Umbilical cord (tissue), 2 donors: ENCODE results near the gene IGFALS. TPM values are rescaled to one million over a fixed set of nuclear protein-coding genes. Genes with fewer than 3 reads are reported as not detected.

Source experiments
- DNase-seq: peaks from one replicate; pipeline ENCODE4 v3.0.0-alpha.2; 2015; ENCODE audit warnings: low spot score
- total RNA-seq: library from RNA; depleted of rRNA; stranded (reverse); fragments of >200 nt; gene quantifications from one replicate; pipeline ENCODE4 v1.2.3, GENCODE V29; 2014; ENCODE audit warnings: low replicate concordance; ENCODE audit not compliant: insufficient read depth

The IGFALS gene
- total RNA-seq, 1 donor from 2014 or later, result 0.96 TPM

DNA sequence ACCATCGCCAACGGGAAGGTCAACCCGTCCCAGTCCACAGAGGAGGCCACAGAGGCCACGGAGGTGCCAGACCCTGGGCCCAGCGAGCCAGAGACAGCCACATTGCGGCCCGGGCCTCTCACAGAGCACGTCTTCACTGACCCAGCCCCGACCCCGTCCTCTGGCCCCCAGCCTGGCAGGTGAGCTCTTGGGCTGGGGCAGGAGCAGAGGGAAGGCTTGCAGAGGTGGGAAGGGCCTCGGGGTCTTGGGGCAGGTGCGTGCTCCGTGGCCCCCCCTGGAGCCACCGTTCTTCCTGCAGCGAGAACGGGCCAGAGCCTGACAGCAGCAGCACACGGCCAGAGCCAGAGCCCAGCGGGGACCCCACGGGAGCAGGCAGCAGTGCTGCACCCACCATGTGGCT, 27.3 kb downstream of the IGFALS start:
- DNase-seq, result no peak

DNA sequence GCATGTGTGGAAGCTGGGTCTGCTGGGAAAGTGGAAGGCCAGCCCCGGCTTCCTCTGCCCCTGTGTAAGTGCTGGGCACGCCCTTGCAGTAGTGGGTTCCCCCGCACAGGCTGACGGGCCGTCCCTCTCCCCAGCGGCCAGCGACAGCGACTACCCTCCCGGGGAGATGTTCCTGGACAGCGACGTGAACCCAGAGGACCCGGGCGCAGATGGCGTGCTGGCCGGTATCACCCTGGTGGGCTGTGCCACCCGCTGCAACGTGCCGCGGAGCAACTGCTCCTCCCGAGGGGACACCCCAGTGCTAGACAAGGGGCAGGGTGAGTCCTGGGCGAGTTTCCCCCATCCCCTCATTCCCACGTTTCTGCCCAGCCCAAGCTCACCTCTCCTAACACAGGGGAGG, 27.7 kb downstream of the IGFALS start:
- no peak for DNase-seq

DNA sequence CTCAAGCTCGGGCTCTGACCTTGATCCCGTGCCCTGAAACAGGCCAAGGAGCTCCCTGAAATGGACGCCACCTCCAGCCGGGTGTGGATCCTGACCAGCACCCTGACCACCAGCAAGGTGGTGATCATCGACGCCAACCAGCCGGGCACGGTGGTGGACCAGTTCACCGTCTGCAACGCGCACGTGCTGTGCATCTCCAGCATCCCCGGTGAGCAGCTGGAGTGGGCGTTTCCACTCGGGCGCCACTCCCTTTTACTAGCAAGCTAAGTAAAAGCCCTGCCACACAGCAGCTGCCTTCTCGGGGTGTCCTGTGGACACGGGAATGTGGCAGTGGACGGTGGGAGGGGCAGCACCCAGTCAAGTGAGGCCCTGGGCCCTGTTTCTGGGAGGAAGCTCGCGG, 28.5 kb downstream of the IGFALS start:
- DNase-seq, result no peak

DNA sequence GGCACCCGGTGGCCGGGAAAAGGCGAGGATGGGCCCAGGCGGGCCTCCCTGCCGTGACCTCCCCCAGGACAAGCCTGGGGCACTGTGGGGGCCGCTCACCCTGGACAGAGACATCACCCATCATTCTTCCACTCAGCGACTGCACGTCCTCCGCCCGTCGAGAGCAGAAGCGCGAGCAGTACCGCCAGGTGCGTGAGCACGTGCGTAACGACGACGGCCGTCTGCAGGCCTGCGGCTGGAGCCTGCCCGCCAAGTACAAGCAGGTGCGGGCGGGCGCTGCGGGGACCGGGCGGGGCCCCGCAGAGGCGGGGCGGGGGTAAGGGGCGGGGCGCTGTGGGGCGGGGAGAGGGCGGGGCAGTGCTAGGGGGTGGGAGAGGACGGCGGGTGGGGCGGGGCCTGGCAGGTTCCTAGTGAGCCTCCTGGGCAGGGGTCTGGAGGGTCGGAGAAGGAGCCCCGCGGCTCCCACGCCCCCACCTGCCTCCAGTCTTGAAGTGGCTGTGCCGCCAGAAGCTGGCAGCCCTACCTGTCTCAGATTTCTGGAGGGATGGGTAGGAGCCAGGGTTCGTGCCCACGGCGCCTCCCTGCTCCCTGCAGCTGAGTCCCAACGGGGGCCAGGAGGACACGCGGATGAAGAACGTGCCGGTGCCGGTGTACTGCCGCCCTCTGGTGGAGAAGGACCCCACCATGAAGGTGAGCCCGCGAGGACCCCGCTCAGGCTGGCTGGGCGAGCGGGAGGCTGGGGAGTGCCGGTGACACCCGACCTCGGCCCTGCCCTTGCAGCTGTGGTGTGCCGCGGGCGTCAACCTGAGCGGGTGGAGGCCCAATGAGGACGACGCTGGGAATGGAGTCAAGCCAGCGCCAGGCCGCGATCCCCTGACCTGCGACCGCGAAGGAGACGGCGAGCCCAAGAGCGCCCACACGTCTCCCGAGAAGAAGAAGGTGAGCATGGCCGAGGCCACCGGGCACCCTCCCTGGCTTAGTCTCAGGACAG, 29.7 kb downstream of the IGFALS start:
- DNase-seq, result no peak

DNA sequence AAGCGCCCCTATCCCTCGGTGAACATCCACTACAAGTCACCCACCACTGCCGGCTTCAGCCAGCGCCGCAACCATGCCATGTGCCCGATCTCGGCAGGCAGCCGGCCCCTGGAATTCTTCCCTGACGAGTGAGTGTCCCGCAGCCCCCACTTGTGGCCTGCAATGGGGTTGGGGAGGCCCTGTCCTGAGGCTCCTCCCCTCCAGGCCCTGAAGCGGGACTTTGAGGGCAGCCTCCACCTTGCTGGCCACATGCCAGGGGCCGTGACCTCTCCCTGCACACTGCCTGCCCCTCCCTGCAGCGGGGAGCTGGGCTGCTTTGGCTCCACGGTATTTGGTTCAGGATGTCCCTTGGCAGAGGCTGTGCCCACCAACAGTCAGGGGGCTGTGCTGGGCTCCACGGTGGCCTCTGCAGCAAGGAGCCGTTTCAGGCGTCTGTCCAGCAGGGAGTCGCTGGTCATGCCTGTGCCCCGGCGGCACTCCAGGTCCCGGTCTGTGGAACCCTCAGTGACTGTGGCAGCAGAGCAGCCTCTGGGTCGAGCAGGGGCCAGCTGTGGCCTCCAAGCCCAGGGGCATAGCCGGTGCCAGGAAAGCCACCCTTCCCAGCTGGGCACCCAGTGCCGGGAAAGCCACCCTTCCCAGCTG, 30.5 kb downstream of the IGFALS start:
- DNase-seq, result no peak

DNA sequence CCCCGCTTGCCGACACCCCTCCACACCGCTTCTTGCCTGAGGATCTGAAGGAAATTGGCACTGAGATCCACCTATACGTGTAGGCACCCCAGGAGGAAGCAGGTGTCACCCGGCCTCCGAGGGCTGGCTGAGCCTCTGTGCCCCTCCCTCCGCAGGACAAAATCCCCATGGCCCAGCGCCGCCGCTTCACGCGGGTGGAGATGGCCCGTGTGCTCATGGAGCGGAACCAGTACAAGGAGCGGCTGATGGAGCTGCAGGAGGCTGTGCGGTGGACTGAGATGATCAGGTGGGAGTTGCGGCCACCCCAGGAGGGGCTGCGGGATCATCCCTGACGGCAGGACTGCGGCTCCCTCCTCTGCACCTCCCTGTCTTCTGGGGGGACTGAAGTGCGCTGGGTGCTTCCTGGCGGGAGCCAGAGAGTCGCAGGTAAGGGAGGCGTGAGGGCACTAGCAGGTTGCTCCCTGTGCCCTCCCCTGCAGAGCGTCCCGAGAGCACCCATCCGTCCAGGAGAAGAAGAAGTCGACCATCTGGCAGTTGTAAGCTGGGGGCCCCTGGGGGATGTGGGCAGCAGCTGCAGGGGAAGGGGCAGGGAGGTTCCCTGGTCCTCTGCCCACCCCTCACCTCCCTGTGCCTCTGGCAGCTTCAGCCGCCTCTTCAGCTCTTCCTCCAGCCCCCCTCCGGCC, 31.2 kb downstream of the IGFALS start:
- DNase-seq, result no peak

DNA sequence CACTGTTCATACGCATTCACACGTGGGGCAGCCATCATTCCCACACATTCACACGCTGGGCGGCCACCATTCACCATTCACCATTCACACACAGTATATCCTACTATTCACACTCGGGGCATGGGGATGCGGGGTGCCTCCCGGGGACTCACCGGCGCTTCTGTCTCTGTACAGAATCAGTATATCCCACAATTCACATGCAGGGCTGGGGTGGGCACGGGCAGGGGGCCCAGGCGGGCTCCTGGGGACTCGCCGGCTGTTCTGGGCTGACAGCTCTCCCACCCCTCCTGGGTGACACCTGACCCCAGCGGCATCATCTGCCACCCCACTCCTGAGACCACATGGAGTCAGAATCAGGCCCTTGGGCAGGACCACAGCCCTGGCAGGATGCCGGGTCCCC, 31.8 kb downstream of the IGFALS start:
- no peak for DNase-seq

DNA sequence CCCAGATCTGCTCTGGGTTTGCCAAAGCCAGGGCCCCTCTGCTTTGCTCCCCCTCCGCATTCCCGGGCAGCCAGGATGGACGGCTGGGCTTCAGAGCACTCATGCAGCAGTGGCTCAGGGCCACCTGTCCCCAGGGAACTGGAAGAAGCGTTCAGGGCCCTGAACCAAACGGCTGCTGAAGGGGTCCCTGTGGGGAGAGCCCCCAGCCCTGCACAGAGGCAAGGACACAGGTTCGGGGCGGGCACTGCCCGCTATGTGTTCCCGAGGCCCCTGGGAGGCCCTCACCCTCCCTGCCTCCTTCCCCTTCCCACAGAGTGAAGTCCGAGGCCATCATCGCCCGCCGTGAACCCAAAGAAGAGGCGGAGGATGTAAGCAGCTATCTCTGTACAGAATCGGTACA, 32.6 kb downstream of the IGFALS start:
- no peak for DNase-seq

DNA sequence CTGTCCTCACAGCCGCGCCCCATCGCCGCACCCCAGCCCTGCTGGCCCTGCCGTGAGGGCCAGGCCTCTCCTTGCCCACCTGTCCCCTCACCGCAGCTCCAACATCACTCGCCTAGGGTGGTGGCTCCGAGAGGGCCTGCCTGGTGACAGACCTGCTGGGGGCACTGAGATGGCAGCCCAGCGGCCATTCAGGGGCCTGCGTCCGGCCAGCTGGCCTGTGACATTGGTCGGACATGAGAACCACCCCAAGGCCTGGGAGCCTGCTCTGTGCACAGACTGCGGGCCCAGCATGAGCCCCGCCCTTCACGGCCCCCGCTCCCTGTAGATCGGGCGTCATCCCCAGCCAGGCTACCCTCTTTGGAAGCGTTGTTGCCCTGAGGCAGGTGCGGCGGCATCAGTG, 34.0 kb downstream of the IGFALS start:
- DNase-seq, result no peak

DNA sequence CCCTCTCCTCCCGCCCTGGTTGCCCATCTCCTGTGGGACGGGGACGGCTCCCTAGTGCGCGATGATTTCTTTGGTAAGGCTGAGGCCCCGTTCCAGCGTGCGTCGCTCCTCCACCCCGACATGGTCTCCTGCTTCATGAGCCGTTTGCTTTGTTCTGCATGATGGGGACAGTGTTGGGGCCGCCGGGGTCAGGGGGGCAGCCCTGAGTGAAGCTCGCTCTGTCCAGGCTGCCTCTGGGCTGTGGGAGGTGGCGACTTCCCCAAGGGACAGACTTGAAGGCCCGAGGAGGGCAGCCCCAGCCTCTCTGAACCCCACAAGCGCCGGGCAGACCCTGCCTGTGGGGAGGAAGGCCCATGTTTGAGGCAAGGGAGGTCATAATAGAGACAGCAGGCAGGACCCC, 34.6 kb downstream of the IGFALS start:
- DNase-seq, result no peak

DNA sequence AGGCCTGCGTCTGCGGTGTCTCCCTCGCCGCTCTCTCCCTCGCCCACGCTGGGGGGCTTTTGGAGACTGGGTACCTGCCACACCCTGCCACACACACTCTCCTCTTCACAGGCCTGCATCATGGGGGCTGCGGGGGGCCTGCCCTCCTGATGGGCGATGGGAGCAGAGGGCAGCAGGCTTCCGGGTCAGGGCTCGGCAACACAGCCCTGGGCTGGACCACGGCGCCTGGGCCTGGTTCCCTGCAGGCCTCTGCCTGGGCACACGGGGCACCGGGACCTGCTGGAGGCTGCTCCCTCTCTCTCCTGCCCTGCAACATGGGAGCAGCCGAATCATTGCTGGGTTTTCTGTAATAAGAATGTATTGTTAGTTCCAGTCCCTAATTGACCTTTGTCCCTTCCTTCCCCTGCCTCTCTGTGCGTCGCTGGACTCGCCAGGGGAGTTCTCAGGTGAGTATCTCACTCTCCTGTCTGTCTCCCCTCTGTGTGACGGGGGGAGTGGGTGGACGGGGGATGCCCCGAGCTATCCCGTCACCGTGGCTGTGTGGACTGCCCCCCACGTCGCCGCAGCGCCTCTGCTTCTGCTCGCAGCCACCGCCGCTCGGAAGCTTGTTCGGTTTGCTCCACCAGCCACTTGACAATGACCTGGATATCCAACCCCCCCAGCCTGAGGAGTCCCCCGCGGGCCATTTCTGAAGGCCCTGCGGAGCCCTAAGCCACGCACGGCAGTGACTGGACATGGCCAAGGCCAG, 35.6 kb downstream of the IGFALS start:
- no peak for DNase-seq

DNA sequence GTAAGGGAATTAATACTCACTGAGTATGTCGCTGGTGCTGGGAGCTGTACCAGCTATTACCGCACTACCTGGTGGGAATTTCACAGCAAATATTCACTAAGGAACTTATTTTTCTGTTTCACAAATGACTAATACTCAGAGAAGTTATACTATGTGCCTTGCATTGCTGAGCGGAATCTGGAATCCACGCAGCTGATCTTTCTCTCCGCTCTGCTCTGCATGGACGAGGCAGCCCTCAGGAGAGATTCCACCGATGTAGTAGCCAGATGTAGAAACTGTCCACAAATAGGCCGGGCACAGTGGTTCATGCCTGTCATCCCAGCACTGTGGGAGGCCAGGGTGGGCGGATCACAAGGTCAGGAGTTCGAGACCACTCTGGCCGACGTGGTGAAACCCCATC, 39.3 kb downstream of the IGFALS start:
- DNase-seq, result no peak

DNA sequence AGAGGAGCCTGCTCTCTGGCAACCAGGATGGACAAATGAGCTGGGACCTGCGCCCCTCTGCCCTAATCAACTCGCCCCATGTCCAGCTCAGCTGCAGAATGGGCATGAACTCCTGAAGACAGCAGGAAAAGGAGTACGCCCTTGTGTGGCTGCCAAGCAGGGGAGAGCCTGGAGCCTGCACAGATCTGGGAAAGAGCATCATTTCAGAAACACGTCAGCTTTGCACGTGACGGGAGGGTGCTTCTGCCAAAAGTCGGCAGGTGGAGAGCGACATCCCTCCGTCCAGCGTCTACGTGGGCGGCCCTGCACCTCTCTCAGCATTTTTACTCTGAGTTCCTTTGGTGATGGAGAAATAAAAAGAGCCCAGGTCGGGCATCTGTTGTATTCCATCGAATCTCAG, 40.7 kb downstream of the IGFALS start:
- DNase-seq, result no peak

DNA sequence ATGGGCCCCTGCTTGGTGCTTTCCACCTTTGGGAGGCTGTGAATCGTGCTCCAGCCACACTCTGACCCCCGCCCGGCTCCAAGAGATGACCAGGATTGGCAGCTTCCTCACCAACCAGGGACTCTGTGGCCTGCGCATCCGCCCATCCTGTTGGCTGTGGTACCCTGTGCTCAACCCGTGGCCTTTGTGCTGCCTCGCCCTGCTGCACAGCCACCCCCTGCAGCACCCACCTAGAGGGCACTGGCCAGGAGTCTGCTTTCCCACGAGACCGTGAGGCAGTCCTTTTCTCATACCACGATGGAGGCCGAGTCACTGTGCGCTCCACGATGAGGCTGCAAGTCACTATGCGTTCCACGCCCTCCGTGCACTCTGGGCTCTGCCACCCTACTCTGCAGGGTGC, 41.6 kb downstream of the IGFALS start:
- no peak for DNase-seq

DNA sequence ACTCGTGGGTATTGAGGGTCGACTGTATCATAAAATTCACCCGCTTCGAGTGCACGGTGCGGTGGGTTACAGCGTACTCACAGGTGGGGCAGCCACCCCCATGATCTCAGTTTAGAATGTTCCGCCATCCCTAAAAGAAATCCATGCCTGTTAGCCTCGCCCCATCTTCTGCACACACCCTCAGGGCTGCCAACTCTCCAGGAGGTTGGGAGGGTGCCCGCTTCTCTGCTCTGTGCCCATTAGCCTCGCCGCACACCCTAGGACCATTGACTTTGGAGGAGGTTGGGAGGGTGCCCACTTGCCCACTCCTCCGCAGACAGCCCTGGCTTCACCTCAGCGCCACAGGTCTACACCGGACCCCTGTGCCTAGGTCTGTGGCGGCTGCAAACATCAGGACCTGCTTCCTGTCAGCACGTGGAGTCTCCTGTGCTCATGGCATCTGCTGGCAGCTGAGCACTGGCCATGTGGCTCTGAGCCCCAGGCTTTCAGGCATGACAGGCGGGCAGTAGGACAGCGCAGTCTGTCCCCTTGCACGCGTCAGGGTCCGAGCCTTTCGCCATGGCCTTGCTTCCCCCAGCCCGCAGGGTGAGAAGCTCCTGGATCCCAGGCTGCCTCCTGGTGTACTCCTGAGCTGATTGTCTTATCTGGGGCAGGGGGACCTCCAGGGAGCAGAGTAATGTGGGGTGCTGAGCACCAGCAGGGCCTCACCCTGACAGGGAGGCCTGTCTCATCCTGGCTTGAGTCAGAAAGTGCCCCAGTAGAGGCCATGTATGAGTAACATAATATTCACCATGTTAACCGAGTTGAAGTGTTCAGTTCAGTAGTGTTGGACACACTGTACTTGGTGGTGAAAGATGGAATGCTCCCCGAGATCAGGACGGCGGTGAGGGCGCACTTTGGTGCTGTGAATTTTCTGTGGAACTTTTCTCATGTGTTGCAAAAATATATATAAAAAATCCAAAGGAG, 44.1 kb downstream of the IGFALS start:
- DNase-seq, result no peak

DNA sequence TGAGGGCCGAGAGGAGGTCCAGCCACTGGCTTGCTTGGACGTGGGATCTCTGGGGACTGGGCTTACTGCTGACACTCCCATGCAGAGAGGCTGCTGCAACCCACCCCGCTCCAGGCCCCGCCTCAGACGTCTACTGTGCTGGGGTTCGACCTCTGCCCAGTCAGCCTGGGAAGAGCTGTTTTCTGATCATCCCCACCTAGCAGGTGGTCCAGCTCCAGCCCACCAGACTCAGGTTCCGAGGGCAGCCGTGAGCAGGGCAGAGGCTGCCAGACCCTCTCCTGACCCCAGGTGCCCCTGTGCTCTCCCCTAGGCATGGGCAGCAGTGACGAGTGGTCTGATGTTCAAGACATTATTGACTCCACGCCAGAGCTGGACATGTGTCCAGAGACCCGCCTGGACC, 45.6 kb downstream of the IGFALS start:
- no peak for DNase-seq

DNA sequence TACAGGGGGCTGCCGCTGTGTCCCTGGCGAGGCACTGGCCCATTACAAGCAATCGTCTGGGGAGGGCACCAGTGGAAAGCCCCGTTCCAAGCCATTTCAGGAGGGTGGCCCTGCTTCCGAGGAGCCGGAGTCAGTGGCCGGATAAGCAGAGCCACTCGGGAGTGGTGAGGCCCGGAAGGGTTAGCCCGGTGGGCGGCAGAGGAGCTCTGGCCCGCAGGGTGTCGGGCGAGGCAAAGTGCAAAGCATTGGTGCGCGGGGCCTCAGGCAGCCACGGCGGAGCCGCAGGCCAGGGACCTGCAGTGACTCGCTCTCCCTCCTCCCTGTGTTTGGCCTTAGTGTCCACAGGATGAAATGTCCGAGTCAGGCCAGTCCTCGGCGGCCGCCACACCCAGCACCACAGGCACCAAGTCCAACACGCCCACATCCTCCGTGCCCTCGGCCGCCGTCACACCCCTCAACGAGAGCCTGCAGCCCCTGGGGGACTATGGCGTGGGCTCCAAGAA, 46.8 kb downstream of the IGFALS start:
- no peak for DNase-seq

DNA sequence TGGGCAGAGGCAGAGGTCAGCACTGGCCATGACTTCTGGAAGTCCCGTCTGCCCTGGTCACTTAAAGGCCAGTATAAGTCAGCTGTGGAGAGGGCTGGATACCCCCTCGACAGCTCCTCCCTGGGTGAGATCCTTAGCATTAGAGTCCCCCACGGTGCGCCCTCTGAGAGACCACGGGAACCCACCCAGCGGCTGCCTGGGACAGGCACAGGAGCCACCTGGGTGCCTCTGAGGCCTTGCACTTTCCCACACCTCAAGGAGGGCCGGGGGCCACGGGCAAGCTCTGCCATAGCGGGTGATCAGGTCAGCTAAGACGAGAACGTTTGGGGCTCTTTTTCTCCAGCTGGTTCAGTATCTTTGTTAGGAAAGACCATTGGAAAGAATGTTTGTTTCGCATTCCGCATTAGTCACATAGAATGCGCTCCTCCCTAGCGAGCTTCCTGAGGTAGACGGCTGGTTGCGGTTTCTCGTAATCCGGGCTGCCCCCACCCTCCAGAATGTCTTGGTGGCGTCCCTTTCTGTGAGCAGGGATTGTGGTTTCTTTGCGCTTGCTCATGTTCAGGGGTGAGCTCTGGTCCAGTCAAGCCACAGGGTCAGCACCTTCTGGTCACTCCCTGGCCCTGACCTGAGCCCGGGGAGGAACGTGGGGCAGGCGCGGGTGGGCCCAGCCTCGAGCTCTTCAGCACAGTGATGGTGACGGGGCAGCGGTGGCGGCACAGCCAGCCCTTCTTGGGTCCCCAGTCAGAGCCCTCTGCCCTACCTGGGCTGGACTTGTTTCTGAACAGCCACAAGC, 47.4 kb downstream of the IGFALS start:
- DNase-seq, result no peak

DNA sequence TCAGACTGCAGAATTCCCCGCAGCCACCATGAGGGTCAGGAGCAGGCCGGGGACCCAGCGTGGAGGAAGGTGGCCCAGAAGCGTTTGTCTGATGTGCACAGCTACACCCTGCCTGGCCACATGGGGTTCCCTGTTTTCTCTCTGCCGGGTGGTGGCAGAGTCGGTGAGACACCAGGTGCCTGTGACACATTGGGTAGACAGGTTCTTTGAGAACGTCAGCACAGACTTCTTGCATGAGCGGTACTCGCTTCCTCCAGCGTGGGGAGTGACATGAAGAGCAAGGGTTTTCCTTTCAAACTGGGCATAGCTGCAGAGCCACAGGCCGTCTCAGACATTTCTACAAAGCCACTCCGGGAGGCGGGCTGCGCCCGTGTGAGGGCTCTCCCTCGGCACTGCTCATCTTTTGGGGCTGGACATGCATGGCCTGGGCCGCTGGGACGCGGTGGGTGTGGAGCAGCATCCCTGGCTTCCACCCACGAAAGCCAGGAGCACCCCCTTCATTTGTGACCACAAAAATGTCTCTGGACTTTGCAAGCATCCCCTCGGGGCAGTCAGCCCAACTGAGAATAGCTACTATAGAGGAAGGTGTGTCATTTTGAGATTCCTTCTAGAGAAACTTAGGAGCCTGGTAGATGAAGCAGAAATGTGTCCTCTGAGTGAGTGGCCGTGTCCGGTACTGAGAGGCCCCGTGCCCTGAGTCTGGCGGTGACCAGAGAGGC, 48.2 kb downstream of the IGFALS start:
- DNase-seq, result no peak
